Measurements from ENCODE around the gene HIF3A. TPM values are rescaled to one million over a fixed set of nuclear protein-coding genes. Genes with fewer than 3 reads are reported as not detected.
"Not testable (repeated sequence)": the region's sequence is repeated elsewhere in the genome, so short reads cannot be mapped to it uniquely, and the experiment has no call there.

Gene HIF3A
- total and polyA plus RNA-seq, 5 donors from 2014 or later = not detected

DNA sequence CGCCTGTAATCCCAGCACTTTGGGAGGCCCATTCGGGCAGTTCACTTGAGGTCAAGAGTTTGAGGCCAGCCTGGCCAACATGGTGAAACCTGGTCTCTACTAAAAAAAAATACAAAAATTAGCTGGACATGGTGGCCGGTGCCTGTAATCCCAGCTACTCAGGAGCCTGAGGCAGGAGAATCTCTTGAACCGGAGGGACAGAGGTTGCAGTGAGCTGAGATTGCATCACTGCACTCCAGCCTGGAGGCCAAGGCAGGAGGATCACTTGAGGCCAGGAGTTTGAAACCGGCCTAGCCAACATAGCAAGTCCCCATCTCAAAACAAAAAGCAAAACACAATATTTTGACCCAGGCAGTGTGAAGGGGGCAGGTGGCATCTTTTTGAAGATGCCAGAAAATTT is 32.0 kb upstream of the HIF3A start:
- not testable (repeated sequence) for H3K27me3 ChIP-seq (ENCODE audit: control insufficient read depth, insufficient read depth, low read length); H3K27ac Mint-ChIP-seq; H3K9me3 Mint-ChIP-seq; H3K4me3 ChIP-seq (ENCODE audit: low read depth, low read length); H3K36me3 Mint-ChIP-seq; ATAC-seq (ENCODE audit: low read depth in 2 of 2); H3K4me3 Mint-ChIP-seq; H3K36me3 ChIP-seq (ENCODE audit: control insufficient read depth, insufficient read depth, low read length); H3K9me3 ChIP-seq (ENCODE audit: control insufficient read depth in 2 of 2, low read length in 2 of 2); H3K27ac ChIP-seq (ENCODE audit: insufficient read depth, low read length, poor library complexity, severe bottlenecking)
- peak in 1 of 3 donors; percentile 5 for DNase-seq
- Mint-ChIP-seq H3K27me3 (peaks cover 37% of the 10 kb centered on the region), H3K4me1 (peaks cover 0 to 14% (median 7%) of the 10 kb centered on the region in 4 donors)
- peaks cover 13% of the 10 kb centered on the region for H3K4me1 ChIP-seq (ENCODE audit: control insufficient read depth, insufficient read depth, low read length, poor library complexity, severe bottlenecking)

- Mint-ChIP-seq H3K27ac (no peak overlapping the region), H3K27me3 (peaks cover 39% of the 10 kb centered on the region)
Measured at GRCh38 chr19:46265217-46265828, 31.5 kb upstream of the HIF3A start.

DNA sequence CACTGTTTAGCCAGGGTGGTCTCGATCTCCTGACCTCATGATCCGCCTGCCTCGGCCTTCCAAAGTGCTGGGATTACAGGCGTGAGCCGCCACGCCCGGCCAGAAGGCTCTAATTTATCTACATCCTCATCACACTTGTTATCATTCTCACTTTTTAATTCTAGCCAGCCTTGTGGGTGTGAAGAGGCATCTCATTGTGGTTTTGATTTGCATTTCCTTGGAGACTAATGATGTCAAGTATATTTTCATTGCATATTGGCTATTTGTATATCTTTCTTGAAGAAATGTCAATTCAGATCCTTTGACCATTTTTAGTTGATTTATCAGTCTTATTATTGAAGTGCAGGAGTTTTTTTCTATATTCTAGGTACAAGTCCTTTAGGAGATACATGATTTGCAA is 27.7 kb upstream of the HIF3A start:
- Histone ChIP-seq H3K27me3 (ENCODE audit: control insufficient read depth, insufficient read depth, low read length) (peaks cover 3% of the 10 kb centered on the region), H3K4me1 (ENCODE audit: control insufficient read depth, insufficient read depth, low read length, poor library complexity, severe bottlenecking) (no peaks in the 10 kb centered on the region), H3K36me3 (ENCODE audit: control insufficient read depth, insufficient read depth, low read length) (no peaks in the 10 kb centered on the region), H3K4me3 (ENCODE audit: low read depth, low read length) (no peak overlapping the region), H3K27ac (ENCODE audit: insufficient read depth, low read length, poor library complexity, severe bottlenecking) (no peak overlapping the region), H3K9me3 (ENCODE audit: control insufficient read depth in 2 of 2, low read length in 2 of 2) (no peaks in the 10 kb centered on the region)
- DNase-seq (no peak), ATAC-seq (ENCODE audit: low read depth in 2 of 2) (no peak)
- H3K27me3 Mint-ChIP-seq = peaks cover 46% of the 10 kb centered on the region
- no peaks in the 10 kb centered on the region for H3K36me3 Mint-ChIP-seq
- H3K27ac Mint-ChIP-seq = no peak overlapping the region
- peaks cover 0 to 6% (median 0%) of the 10 kb centered on the region in 4 donors for H3K4me1 Mint-ChIP-seq
- H3K4me3 Mint-ChIP-seq = no peak overlapping the region
- H3K9me3 Mint-ChIP-seq = no peaks in the 10 kb centered on the region

More at GRCh38 chr19:46265217-46265828, 31.5 kb upstream of the HIF3A start:
- Mint-ChIP-seq H3K4me3 (no peak overlapping the region), H3K9me3 (no peaks in the 10 kb centered on the region), H3K36me3 (no peaks in the 10 kb centered on the region), H3K4me1 (peaks cover 0 to 14% (median 7%) of the 10 kb centered on the region in 4 donors)
- Histone ChIP-seq H3K27ac (ENCODE audit: insufficient read depth, low read length, poor library complexity, severe bottlenecking) (no peak overlapping the region), H3K27me3 (ENCODE audit: control insufficient read depth, insufficient read depth, low read length) (no peaks in the 10 kb centered on the region), H3K36me3 (ENCODE audit: control insufficient read depth, insufficient read depth, low read length) (no peaks in the 10 kb centered on the region), H3K4me3 (ENCODE audit: low read depth, low read length) (no peak overlapping the region), H3K4me1 (ENCODE audit: control insufficient read depth, insufficient read depth, low read length, poor library complexity, severe bottlenecking) (peaks cover 13% of the 10 kb centered on the region), H3K9me3 (ENCODE audit: control insufficient read depth in 2 of 2, low read length in 2 of 2) (no peaks in the 10 kb centered on the region)
- DNase-seq (peak; percentile 47 to 80 (median 71)), ATAC-seq (ENCODE audit: low read depth in 2 of 2) (peak; percentile 62 to 70)

- H3K27me3 ChIP-seq (ENCODE audit: control insufficient read depth, insufficient read depth, low read length) = peaks cover 3% of the 10 kb centered on the region
- no peak overlapping the region for H3K4me3 Mint-ChIP-seq
- no peak overlapping the region for H3K27ac Mint-ChIP-seq
- H3K9me3 ChIP-seq (ENCODE audit: control insufficient read depth in 2 of 2, low read length in 2 of 2) = no peaks in the 10 kb centered on the region
- H3K27me3 Mint-ChIP-seq = peaks cover 34% of the 10 kb centered on the region
- no peaks in the 10 kb centered on the region for H3K36me3 Mint-ChIP-seq
- no peak for ATAC-seq (ENCODE audit: low read depth in 2 of 2)
- H3K4me1 ChIP-seq (ENCODE audit: control insufficient read depth, insufficient read depth, low read length, poor library complexity, severe bottlenecking) = no peaks in the 10 kb centered on the region
- no peaks in the 10 kb centered on the region for H3K36me3 ChIP-seq (ENCODE audit: control insufficient read depth, insufficient read depth, low read length)
- DNase-seq = no peak
- H3K9me3 Mint-ChIP-seq = no peaks in the 10 kb centered on the region
- no peak overlapping the region for H3K27ac ChIP-seq (ENCODE audit: insufficient read depth, low read length, poor library complexity, severe bottlenecking)
- H3K4me3 ChIP-seq (ENCODE audit: low read depth, low read length) = no peak overlapping the region
- peaks cover 0 to 6% (median 0%) of the 10 kb centered on the region in 4 donors for H3K4me1 Mint-ChIP-seq
Measured at GRCh38 chr19:46270521-46271256, 26.2 kb upstream of the HIF3A start.

DNA sequence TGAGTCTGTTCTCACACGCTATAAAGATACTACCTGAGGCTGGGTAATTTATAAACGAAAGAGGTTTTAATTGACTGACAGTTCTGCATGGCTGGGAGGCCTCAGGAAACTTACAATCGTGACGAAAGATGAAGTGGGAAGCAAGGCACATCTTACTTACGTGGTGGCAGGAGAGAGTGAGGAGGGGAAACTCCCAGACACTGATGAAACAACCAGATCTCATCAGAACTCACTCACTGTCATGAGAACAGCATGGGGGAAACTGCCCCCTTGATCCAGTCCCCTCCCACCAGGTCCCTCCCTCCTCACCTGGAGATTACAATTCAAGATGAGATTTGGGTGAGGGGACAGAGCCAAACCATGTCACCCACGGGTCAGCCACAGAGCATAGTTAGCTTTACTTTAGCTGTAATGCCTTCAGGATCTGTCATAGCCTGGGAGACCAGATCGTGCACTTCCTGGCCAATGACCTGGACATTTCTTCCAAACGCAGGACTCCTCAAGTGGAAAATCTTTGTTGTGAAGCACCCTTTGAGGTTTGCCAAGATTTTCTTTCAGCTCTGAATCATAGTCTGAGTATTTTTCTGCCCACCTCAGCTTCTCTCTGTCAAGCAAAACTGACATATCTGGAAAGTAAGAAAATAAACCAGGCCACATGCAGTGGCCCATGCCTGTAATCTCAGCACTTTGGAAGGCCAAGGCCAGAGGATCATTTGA is 25.2 kb upstream of the HIF3A start:
- ATAC-seq (ENCODE audit: low read depth in 2 of 2) = no peak
- Histone ChIP-seq H3K36me3 (ENCODE audit: control insufficient read depth, insufficient read depth, low read length) (no peaks in the 10 kb centered on the region), H3K4me1 (ENCODE audit: control insufficient read depth, insufficient read depth, low read length, poor library complexity, severe bottlenecking) (no peaks in the 10 kb centered on the region), H3K27ac (ENCODE audit: insufficient read depth, low read length, poor library complexity, severe bottlenecking) (no peak overlapping the region), H3K4me3 (ENCODE audit: low read depth, low read length) (no peak overlapping the region), H3K27me3 (ENCODE audit: control insufficient read depth, insufficient read depth, low read length) (peaks cover 3% of the 10 kb centered on the region), H3K9me3 (ENCODE audit: control insufficient read depth in 2 of 2, low read length in 2 of 2) (no peaks in the 10 kb centered on the region)
- no peaks in the 10 kb centered on the region for H3K9me3 Mint-ChIP-seq
- H3K4me3 Mint-ChIP-seq = peak overlapping the region in 1 of 4 donors; percentile 33
- H3K27ac Mint-ChIP-seq = no peak overlapping the region
- peaks cover 0 to 6% (median 0%) of the 10 kb centered on the region in 4 donors for H3K4me1 Mint-ChIP-seq
- no peaks in the 10 kb centered on the region for H3K36me3 Mint-ChIP-seq
- no peak for DNase-seq
- peaks cover 39% of the 10 kb centered on the region for H3K27me3 Mint-ChIP-seq

DNA sequence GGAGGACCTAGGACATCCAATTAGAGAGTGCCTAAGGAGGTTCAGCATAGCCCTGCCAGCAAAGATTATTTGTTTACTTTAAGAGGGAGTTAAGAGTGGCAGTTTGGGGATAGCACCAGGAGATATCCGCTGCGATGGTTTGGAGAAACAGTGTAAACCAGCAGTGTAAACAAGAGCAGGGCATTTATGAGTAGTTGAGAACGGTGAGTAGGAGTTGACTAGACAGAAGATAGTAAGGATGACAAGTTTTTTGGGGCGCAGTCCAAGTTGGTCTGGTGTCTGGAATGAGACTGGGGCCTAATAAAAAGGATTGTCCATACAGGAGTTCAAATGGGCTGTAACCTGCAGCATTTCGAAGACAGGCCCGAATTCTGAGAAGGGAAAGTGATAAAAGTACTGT is 22.9 kb upstream of the HIF3A start:
- H3K27me3 ChIP-seq (ENCODE audit: control insufficient read depth, insufficient read depth, low read length); H3K9me3 Mint-ChIP-seq; H3K9me3 ChIP-seq (ENCODE audit: control insufficient read depth in 2 of 2, low read length in 2 of 2); H3K4me1 Mint-ChIP-seq; DNase-seq; H3K4me3 ChIP-seq (ENCODE audit: low read depth, low read length); H3K4me1 ChIP-seq (ENCODE audit: control insufficient read depth, insufficient read depth, low read length, poor library complexity, severe bottlenecking); H3K27ac ChIP-seq (ENCODE audit: insufficient read depth, low read length, poor library complexity, severe bottlenecking); H3K27ac Mint-ChIP-seq; H3K36me3 ChIP-seq (ENCODE audit: control insufficient read depth, insufficient read depth, low read length); ATAC-seq (ENCODE audit: low read depth in 2 of 2); H3K36me3 Mint-ChIP-seq; H3K4me3 Mint-ChIP-seq: not testable (repeated sequence)
- H3K27me3 Mint-ChIP-seq = peaks cover 45% of the 10 kb centered on the region

- Mint-ChIP-seq H3K36me3 (no peaks in the 10 kb centered on the region), H3K9me3 (no peaks in the 10 kb centered on the region), H3K27me3 (peaks cover 29% of the 10 kb centered on the region), H3K4me3 (no peak overlapping the region), H3K27ac (no peak overlapping the region), H3K4me1 (no peaks in the 10 kb centered on the region)
- Histone ChIP-seq H3K36me3 (ENCODE audit: control insufficient read depth, insufficient read depth, low read length) (no peaks in the 10 kb centered on the region), H3K27me3 (ENCODE audit: control insufficient read depth, insufficient read depth, low read length) (no peaks in the 10 kb centered on the region), H3K9me3 (ENCODE audit: control insufficient read depth in 2 of 2, low read length in 2 of 2) (no peaks in the 10 kb centered on the region), H3K4me3 (ENCODE audit: low read depth, low read length) (no peak overlapping the region), H3K4me1 (ENCODE audit: control insufficient read depth, insufficient read depth, low read length, poor library complexity, severe bottlenecking) (no peaks in the 10 kb centered on the region), H3K27ac (ENCODE audit: insufficient read depth, low read length, poor library complexity, severe bottlenecking) (no peak overlapping the region)
- no peak for ATAC-seq (ENCODE audit: low read depth in 2 of 2)
- no peak for DNase-seq
Measured at GRCh38 chr19:46279177-46279576, 17.7 kb upstream of the HIF3A start.

Data from CD4-positive, CD25-positive, alpha-beta regulatory T cell (primary cell).